SKM-1 (cell line): ENCODE measurements around the gene GALR2.

Source experiments
- DNase-seq: peaks from one replicate; lab custom pipeline; 2025; ENCODE audit not compliant: unreplicated experiment; lab: John Stamatoyannopoulos, UW

The GALR2 gene

GRCh38 chr17:76079535-76079955 lies 5.0 kb downstream of the GALR2 start:
- no peak for DNase-seq

DNA sequence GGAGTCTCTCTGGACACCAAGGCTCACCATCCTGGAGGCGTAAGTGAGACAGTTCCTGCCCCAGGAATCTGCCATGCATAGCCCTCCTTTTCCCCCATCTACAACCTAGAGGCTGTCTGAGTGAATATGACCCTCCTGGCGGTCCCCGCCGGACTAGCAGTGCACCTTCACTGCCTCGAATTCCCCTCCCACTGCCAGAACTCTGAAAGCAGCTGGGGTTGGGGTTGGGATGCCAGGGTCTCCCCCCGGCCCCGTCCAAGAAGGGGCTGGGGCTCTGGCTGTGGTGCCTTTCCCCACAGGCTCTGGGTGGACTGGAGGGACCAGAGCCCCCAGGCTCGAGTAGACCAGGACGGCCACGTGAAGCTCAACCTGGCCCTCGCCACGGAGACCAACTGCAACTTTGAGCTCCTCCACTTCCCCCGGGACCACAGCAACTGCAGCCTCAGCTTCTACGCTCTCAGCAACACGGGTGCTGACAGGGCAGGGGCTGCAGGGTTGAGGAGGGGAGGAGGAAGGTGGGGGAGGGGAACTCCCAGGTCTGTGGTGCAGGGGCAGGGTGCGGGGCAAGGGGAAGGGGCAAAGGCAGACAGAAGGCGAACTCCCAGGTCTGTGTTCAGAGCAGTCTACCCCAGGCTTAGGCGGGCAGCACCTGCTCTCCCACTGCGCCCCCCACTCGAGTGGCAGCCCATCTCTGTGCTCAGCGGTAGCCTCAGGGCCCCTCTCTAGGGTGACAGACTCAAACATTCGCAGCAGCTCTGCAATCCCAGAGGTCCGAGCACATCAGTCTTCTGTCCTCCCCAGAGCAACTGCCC lies 5.6 kb downstream of the GALR2 start:
- DNase-seq = no peak

GRCh38 chr17:76080768-76081287 lies 6.2 kb downstream of the GALR2 start:
- no peak for DNase-seq

- DNase-seq = no peak
Measured at GRCh38 chr17:76081295-76082210, 7.0 kb downstream of the GALR2 start.

DNA sequence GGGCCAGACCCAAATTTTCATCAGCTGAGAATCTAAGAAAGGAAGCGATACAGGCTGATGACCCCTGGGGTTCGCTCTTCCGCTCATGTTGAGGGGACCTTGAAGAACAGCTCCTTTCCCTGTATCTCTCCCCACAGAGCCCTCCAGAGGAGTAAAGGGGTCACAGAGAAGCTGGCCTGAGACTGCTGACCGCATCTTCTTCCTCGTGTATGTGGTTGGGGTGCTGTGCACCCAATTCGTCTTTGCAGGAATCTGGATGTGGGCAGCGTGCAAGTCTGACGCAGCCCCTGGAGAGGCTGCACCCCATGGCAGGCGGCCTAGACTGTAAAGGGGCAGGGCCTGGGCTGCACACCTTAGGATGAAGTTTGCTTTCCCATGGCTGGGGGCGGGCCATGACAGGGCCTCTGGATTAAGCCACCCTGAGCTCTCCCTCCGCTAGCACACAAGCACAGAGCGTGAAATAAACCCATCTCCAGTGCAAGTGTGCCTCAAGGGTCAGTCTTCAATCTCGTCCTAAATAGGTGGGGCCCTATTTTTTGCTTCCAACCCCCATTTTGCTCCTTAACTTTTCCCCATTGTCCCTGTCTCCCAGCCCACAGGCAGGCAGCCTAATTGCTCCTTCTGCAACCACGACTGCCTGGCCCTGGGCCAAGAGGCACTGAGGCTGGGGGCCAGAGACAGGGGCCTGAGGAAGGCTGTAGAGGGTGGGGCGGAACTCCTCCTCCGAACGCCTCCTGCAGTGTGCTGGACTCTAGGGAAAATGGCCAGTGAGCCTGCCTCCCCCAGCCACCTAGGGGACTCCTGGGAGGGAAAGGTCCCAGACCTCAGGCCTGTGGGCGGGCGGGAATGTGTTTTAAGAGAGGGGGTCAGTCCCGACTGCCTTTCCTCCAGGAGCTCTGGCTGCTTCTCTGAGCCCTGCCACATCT lies 8.0 kb downstream of the GALR2 start:
- no peak for DNase-seq

DNA sequence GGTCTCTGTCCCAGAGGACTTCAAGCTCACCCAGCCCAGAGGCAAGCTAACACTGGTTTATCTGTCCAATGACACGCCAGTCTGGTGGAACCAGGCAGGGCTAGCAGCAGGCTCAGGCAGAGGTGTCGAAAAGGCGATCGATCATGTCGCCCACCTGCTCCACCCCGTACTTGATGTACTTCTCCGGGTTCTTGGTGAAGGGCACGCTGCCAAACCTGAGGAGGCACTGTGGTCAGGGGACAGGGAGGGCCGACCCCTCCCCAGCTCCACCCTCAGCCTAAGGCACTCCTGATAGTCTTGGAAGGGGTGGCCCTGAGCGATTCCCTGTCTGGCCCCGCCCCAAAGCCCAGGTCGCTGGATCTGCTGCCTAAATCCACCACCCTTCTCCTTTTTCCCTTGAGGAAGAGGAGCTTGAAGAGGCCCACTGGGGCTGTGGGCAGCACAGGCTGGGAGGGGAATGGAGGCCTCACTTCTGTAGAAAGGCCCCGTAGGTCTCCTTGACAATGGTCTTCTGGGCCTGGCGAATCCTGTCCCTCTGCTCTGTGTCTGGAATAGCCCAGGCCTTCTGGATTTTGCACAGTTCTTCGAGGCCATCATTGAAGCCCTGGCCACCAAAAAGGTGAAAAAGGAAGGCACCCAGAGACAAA lies 9.1 kb downstream of the GALR2 start:
- no peak for DNase-seq

GRCh38 chr17:76085066-76085730 lies 10.6 kb downstream of the GALR2 start:
- DNase-seq = no peak

DNA sequence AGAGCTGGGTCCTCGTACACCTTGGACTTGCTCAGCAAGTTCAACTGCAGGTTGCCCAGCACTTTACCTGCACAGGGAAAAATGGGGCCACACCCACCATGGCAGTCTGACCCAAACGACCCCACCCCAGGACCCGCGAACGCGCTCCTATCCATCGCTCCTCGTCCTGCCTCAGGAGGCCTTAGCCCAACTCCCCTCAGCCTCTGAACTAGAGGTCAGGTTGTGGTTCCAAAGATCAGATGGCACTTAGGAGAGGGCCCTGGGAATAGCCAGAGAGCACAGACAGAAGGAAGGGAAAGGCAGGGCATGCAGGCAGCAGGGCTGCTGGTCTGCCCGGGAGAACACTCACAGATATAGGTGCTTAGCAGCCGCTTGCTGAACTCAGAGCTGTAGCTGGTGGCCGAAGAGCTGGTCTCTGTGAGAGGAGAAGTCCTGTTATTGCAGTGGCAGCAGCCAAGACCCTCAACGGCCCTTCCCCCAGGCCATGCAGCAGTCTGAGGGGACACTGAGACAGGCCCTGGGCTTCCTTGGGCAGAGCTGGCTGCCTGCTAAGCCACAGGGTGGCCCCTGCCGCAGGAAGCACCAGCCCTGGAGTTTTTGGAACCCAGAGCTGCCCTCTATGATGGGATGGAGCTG lies 11.3 kb downstream of the GALR2 start:
- no peak for DNase-seq

- DNase-seq = no peak
Measured at GRCh38 chr17:76086384-76086783, 11.8 kb downstream of the GALR2 start.

GRCh38 chr17:76087531-76087930 lies 12.9 kb downstream of the GALR2 start:
- DNase-seq = no peak

DNA sequence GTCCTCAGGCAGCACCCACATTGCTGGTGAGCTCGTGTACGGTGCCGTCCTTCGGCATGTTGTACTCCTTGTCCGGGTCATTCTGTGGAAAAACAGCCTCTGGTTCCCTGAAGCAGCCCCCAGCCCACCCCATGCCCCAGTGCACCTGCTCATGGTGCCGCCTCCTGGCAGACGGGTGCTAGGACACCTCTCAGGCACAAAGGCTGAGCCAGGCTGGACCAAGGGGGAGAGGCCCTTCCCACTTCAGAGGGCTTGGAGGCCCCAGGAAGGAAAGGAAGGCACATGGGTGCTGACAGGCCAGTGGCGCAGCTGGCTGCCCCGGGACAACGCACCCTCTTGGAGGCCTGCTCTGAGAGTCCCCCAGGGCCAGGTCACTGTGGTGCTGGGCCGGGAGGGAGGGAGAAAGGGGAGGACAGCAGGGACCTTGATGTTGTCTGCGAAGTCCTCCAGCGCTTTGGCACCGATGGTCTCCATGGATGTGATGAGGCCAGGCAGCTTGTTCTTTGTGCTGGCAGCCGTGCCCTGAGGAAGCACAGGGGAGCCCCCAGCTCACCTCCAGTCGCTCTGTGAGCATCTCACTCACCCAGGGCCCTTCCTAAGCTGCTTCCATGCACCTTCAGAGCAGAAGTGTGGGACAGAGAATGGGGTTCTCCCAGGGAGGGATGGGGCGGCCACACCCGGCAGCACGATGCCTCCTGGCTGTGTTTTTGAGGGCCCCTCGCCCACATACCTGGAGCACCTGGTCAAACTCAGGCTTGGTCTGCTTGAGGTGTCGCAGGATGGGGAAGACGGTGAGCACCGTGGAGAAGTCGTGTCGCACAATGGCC lies 13.7 kb downstream of the GALR2 start:
- no peak for DNase-seq

- DNase-seq = no peak
Measured at GRCh38 chr17:76088868-76089576, 14.4 kb downstream of the GALR2 start.

DNA sequence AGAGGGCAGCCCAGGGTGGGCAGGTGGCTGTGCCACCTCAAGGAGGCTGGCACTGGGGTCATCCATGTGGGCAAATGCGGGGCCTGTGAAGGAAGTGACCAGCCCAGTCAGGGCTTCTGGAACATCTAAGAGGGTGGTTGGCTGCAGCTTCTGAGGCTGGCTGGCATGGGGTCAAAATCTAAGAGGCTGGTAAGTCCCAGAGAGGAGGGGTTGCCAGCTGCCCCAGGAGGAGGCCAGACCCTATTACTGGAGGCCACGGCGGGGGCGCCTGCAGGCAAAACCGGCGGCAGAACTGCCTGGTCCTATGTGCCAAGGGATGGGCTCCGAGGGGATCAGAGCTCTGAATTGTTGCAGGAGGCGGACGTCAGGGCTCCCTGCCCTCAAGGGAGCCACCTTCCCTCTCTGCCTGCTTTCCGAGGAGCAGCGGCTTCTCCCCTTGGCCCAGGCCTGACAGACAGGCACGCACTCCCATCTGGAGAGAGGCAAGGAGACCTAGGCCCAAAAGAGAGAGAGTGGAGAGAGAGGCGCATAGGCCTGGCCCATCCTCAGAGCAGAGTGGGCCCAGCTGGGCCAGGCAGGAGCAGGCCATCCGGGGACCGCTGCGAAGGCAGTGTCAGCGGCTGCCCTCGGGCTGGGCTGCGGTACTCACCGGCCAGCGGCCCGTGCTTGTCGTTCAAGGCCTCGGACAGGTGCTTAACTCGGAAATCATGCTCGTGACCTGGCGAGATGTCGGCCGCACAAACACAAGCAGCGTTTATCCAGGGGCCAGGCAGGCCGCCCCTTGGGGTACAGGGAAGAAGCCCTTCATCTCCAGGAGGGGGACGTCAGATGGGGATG lies 15.3 kb downstream of the GALR2 start:
- no peak for DNase-seq

- no peak for DNase-seq
Measured at GRCh38 chr17:76090517-76091129, 16.0 kb downstream of the GALR2 start.

DNA sequence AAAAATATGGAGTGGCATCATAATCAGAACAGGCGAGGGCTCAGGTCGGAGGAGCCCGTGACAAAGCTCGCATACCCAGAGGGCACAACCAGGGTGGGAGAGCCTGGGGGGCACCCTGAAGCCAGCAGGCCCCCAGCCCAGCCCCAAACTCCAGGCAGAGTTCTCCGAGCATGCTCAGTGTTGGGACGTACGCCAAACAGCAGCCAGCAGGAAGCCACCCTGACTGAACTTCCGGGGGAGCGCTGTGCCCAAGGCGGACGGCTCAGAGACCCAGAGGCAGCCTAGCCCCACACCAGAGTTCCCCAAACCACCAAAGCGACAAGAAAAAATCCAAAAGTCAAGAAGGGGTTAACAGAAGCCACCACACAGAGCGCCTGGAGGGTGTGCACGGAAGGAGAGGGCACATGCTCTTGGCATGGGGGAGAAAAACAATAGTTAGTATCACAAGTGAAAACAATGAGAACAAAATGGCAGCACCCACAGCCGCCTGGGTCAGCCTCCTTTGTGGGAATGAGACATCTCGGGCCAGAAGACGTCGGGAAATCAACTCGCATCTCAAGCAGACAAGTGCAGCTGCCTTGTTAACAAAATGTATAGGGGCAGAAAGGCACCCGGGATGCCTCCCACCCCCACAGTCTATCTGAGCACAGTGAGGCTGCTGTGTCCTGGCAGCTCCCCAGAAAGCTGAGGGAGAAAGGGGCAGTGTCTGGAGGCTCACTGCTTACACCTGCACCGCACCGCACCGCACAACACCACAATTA lies 17.1 kb downstream of the GALR2 start:
- no peak for DNase-seq
